Measurements from ENCODE around the gene MAPK12.

Gene MAPK12

DNA sequence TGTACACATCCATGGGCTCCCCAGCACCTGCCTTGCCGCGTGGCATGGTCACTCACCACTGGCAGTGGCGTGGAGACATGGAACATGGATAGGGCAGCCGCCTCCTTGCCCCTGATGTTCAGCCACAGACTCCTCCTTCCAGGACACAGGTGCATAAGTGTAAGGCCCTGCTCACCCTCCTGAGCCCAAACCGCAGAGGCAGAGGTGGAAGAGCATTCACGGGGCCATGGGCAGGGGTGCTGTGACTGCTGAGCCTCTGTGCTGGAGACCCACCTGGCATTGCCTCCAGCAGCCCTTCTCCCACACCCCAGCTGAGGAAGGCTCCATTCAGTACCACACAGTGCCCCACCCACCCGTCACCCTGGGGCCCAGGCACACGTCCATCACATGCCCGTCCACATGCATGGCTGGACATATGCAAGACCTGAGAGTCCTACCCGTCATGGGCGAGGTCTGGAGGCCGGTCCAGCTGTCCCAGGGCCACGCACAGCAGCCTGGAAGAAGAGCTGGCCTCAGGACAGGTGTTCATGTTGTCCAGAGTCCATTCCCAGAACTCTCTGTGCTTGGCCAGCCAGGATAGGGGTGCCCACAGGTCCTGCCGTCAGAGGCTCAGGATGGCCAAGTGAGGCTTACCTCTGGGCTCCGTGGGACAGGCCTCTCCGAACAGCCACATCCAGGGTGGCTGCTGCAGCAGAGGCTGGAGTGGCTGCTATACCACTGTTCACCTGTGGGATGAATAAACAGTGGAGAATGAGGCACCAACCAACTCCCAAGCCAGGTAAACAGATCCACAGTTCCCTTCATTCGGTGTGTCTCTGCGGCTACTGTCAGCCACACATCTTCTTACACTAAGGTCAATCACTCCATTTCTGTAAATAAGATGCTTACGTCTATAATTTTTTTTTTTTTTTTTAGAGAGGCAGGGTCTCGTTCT is 15.0 kb downstream of the MAPK12 start:
- TF ChIP-seq, protein P1, sequence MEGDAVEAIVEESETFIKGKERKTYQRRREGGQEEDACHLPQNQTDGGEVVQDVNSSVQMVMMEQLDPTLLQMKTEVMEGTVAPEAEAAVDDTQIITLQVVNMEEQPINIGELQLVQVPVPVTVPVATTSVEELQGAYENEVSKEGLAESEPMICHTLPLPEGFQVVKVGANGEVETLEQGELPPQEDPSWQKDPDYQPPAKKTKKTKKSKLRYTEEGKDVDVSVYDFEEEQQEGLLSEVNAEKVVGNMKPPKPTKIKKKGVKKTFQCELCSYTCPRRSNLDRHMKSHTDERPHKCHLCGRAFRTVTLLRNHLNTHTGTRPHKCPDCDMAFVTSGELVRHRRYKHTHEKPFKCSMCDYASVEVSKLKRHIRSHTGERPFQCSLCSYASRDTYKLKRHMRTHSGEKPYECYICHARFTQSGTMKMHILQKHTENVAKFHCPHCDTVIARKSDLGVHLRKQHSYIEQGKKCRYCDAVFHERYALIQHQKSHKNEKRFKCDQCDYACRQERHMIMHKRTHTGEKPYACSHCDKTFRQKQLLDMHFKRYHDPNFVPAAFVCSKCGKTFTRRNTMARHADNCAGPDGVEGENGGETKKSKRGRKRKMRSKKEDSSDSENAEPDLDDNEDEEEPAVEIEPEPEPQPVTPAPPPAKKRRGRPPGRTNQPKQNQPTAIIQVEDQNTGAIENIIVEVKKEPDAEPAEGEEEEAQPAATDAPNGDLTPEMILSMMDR (conservative IDR thresholded peaks at IDR 0.05): no peak
- peak overlapping the region; percentile 80 for H3K27ac ChIP-seq

DNA sequence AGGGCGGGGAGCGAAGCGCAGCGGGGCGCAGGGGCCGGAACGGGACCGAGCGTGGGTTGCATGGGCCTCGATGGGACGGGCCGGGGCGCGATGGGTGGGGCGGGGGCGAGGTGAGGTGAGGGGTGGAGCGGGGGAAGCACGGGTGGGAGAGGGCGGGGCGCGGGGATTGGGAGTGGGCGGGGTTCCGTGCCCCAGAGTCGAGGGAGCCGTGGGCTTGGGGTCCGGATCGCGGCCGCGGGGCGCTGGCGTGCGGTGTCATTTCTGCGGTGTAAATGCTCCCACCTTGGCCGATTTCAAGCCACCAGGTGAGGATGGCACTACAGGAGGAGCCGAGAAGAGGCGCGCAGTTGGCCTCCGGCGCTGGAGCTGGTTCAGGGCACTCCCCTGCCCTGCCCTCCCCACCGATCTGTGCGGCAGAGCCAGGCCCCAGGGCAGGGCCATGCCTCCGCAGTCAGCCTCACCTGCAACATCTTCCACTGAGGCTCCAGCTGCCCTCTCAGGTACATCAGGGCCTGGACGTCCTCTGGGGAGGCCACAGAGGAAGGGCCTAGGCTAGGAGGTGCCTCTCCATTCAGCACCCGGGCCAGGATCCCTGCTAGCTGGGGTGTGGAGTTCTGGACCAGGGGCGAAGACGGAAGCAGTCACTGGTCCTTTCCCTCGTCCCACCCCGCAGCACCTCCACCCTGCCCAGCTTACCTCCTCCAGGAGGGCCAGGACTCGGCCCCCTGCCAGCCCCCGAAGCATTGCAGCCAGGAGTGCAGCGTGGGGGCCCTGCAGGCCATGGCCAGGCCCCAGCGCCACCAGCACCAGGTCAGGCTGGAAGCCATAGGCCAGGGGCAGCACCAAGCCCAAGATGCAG is 16.0 kb downstream of the MAPK12 start:
- peak overlapping the region; percentile 80 for H3K27ac ChIP-seq
- TF ChIP-seq, protein P1 (conservative IDR thresholded peaks at IDR 0.05): no peak

DNA sequence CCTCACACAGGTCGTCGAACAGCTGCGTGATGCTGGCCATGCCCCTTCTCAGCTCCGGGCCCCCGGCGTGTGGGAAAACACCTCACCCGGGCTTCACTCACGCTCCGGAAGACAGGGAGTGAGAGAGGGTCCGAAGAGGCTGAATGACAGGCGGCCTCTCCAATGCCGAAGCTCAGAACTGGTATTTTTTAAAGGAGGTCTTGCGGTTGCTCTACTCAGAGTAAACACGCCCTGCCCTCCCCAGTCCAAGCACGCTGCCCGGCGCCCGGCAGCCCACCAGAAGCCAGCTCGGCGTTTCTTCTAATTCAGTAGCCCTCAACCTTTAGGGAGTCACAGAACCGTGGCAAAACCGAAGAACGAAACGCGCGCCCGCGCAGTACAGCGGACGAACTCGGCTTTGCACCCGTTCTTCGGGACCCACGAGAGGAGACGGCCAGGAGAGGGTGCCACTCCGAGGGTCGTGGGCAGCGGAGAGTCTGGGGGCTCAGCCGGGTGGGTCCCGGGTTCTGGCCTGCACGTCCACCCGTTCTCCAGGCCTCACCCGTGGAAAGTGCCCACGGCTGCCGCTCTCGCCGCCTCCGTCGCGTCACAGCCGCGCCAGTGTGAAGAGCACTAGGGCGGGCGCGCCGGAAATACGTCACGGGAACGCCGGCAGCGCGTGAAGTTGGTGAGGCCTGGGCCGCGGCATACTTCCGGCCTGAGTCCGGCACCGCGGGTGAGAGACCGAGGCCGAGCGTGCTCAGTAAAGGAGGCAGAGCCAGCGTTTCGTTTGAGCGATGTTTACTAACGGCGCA is 16.9 kb downstream of the MAPK12 start, which contains the start of gene TUBGCP6:
TUBGCP6 (minus strand) TSS at position 604 of the 794 bp plus-strand sequence; CDS start at position 40, 564 bp downstream.
- H3K27ac ChIP-seq: peak within 1 kb of the TSS; percentile 80
- TF ChIP-seq, protein P1 (conservative IDR thresholded peaks at IDR 0.05): no peak

DNA sequence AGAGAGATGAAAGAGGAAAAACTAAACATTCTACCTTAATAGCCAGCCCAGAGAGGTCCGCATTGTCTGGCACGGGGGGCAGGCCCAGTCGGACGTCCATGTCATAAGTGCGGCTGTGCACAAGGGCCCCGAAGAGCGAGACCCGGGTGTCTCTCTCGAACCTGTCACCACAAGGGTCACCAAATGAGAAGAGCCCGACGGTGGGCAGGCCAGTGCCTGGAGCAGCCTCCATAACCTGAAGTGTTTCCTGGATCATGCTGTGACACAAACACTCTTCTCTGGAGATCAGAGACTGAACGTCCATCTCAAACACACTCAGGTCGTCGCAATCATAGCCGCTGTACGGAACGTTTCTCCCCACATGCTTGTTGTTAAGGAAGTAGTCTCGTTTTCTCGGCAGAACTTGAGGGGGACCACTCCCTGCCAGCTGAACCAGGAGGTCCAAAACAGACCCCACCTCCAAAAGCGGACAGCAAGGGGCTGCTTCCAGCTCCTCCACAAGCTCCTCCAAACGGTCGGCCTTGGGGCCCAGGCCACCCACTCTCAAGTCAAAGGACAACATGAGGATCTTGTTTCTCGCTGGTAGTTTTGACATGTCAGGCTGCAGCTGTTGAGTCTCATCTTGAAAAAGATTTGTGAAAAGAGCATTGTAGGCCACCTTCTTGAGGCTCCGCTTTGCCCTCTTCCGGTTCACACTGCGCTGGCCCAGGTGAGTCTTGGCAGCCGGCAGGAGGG is 17.6 kb downstream of the MAPK12 start:
- peak overlapping the region; percentile 80 for H3K27ac ChIP-seq
- TF ChIP-seq, protein P1 (conservative IDR thresholded peaks at IDR 0.05): no peak

DNA sequence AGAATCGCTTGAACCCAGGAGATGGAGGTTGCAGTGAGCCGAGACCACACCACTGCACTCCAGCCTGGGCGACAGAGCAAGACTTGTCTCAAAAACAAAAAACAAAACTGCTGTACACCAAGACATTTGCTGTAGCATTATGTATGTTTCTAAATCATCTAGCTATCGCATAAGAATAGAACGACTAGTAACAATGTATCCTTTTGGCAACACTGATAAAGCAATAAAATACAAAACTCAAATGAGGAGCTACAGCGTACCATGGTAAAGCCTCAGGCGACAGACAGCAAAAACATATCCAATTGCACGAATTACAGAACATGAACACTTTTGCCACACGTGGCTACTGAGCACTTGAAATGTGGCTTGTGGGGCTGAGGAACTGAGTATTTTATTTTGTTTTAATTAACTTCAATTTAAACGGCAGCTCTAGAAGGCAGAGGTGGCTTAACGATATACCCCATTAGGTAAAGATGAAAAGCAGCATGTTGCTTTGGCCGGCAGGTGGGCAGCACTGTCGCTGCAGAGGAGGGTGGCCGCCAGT is 19.0 kb downstream of the MAPK12 start:
- peak overlapping the region; percentile 80; the same call in 1 of the 2 replicates for H3K27ac ChIP-seq
- TF ChIP-seq, protein P1 (conservative IDR thresholded peaks at IDR 0.05): no peak

DNA sequence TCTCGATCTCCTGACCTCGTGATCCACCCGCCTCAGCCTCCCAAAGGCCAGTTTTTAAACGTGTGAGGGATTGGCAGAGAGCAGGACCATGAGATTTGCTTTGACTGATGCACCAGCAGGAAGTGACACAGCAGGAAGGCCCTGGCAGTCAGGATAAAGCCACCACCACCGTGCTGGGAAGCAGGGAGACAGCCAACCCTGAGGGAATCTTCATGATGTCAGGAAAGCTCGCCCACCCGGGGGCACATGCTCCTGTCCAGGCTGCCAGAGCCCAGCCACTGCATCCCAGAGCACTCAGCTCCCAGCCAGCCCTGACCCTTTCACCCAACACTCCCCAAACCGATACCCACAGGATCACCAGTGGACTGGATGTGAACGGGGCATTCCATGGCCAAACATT is 22.7 kb downstream of the MAPK12 start:
- H3K27ac ChIP-seq: no peak overlapping the region
- TF ChIP-seq, protein P1 (conservative IDR thresholded peaks at IDR 0.05): no peak
